ENCODE measurements around the gene PPP4R2.

DNA sequence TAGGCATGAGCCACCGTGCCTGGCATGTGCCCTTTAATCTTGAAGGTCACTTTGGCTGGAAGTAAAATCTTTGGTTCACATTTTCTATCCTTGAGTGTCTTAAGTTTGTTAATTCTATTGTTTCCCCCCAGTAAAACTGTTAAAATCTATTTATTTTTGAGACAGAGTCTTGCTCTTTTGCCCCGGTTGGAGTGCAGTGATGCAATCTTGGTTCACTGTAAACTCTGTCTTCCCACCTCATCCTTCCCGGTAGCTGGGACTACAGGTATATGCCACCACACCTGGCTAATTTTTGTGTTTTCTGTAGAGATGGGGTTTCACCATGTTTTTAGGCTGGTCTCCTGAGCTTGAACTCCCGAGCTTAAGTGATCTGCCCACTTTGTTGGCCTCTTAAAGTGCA, 7.7 kb downstream of the PPP4R2 start:
- TF ChIP-seq POLR2A (IDR thresholded peaks at IDR 0.05; ENCODE audit: low read depth, low read length) (no peak), NR2C2 (IDR thresholded peaks at IDR 0.05; ENCODE audit: borderline replicate concordance, control insufficient read depth, insufficient read length, low read depth) (no peak), EGR1 (IDR thresholded peaks at IDR 0.05; ENCODE audit: borderline replicate concordance in 1 of 2, low read depth in 2 of 2, low read length in 2 of 2) (no peak), CREM (IDR thresholded peaks at IDR 0.05; ENCODE audit: low read depth) (no peak)
- TF ChIP-seq, protein P1, sequence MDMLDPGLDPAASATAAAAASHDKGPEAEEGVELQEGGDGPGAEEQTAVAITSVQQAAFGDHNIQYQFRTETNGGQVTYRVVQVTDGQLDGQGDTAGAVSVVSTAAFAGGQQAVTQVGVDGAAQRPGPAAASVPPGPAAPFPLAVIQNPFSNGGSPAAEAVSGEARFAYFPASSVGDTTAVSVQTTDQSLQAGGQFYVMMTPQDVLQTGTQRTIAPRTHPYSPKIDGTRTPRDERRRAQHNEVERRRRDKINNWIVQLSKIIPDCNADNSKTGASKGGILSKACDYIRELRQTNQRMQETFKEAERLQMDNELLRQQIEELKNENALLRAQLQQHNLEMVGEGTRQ (IDR thresholded peaks at IDR 0.05; ENCODE audit: borderline replicate concordance, low read depth, low read length): no peak
